Ecto neural progenitor cell (in vitro differentiated cells): ENCODE measurements around the gene LGALS9.

Experiments used
- DNase-seq: peaks from one replicate; pipeline ENCODE4 v3.0.0-alpha.2; 2018; ENCODE audit warnings: low spot score

Gene LGALS9

DNA sequence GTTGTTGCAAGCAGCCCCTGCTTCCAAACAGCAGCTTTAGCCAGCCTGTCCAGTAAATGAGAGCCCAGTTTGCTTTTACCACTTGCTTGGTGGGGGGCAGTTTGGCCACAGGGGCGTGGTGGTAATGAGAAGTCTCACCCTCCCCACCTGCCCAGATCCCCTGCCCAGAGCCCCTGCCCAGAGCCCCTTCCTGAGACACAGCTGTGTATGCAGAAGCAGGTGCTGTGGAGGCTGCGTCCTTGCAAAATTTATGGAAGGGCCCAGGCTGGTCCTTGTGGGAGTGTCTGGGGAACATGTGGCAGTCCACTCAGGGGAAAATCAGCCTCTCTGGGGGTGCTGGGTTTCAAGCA lies 27.6 kb upstream of the LGALS9 start:
- DNase-seq: no peak

- DNase-seq: no peak
These were observed 26.9 kb upstream of the LGALS9 start for GRCh38 chr17:27603880-27604794.

GRCh38 chr17:27605409-27605808 lies 25.6 kb upstream of the LGALS9 start:
- DNase-seq: no peak

GRCh38 chr17:27607521-27608091 lies 23.4 kb upstream of the LGALS9 start:
- no peak for DNase-seq

- DNase-seq: no peak
These were observed 22.4 kb upstream of the LGALS9 start for GRCh38 chr17:27608328-27609230.

- no peak for DNase-seq
These were observed 21.2 kb upstream of the LGALS9 start for GRCh38 chr17:27609611-27610303.

DNA sequence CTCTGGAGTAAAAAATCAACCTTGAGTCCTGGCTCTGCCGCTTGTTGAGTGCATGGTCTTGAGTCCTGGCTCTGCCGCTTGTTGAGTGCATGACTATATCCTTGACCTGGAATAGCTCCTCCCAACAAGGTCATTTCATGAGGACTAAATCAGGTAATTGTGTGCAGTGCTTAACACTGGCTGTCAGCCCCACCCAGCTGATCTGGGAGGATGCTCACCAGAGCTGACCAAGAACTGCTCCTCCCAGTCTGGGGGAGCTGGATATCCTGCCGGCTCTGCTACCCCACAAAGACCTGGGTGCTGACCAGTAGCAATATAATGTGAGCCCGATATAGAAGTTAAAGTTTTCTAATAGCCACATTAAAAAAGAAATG lies 20.7 kb upstream of the LGALS9 start:
- DNase-seq: no peak

DNA sequence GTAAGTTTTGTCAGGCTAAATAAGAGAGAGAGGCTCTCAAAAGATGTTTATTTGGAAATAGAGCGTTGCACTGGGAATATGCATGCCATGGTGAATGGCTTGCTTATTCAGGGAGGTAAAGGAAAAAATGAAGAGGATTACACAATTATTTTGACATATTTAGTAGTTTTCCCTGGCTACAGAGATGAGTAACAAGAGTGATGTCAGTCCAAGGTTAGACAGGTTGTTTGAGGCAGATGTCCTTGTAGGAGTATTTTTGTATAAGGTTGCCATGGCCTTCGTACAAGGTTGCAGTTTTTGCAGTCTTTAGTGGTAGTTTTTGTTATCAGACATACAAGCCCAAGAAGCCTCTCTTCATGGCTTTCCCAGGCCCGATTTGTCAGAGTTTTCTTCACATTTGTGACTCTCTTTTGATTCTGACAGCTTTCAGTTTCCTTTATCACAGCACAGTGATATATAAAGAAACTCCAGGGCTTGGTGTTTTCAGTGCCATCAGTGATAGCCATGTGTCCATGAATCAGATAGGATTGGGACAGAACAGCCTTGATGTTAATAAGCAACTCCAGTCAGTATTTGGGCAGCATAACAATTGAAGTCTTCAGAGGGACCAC lies 18.7 kb upstream of the LGALS9 start:
- no peak for DNase-seq

DNA sequence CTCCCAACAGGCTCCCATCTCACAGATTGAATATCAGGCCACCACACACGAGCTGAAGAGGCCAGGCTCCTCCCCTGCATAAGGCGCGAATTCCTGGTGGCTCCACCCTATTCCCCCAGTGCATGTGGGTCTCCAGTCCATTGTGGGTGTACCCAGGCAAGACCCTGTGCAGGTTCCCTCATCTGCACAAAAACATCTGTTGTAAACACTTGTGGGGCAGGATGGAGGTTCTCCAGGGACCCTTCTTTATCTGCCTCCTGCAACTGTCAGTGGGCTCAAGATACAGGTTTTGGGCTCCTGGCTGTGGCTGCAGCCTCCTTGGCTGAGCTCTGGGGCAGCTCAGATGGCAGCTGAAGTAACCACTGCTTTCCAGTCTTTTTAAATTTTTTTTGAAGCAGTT lies 17.6 kb upstream of the LGALS9 start:
- no peak for DNase-seq

GRCh38 chr17:27615121-27615520 lies 15.9 kb upstream of the LGALS9 start:
- no peak for DNase-seq

- no peak for DNase-seq
These were observed 14.6 kb upstream of the LGALS9 start for GRCh38 chr17:27616414-27616813.

- DNase-seq: no peak
These were observed 12.6 kb upstream of the LGALS9 start for GRCh38 chr17:27618417-27618816.

GRCh38 chr17:27620721-27621120 lies 10.3 kb upstream of the LGALS9 start:
- DNase-seq: no peak

- no peak for DNase-seq
These were observed 9.5 kb upstream of the LGALS9 start for GRCh38 chr17:27621536-27621935.

- DNase-seq: no peak
These were observed 8.9 kb upstream of the LGALS9 start for GRCh38 chr17:27621942-27622559.

DNA sequence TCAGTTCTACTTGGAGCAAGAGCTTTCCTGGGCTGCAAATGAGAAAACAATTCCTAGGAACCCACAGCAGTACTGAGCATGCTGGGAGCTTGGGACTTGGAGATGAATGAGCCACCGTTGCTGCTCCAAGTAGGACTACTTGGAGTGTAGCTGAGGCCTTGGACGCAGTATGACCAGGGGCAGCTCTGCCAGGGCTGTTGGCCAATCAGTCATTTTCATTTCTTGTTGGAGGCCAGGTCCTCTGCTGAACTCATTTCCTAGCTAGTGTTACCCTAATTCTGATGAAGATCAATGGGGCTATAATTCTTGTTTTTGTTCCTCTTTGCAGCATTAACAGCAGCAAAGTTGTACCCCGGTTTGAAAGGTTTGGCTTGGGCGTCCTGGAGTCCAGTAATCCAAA lies 8.0 kb upstream of the LGALS9 start:
- no peak for DNase-seq

GRCh38 chr17:27623614-27624013 lies 7.4 kb upstream of the LGALS9 start:
- no peak for DNase-seq

DNA sequence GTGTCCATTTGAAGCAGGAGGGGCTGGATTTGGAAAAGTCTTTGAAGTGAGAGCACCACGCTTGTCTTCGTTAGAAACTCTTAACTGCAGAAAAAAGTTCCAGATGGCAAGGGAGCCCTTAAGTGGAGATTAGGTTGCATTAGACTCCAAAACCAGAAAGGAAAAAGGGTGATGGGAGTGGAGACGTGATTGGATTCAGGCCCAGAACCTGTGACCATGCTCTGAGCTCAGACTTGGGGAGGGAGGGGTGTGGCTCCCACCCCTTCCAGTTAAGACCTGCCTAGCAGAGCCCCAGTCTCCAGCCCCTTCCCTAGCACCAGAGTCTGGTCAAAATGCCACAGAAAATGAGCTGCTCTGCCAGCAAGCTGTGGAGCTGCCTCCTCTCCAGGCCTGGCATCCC lies 6.4 kb upstream of the LGALS9 start:
- DNase-seq: no peak

- DNase-seq: no peak
These were observed 5.1 kb upstream of the LGALS9 start for GRCh38 chr17:27625856-27626255.

DNA sequence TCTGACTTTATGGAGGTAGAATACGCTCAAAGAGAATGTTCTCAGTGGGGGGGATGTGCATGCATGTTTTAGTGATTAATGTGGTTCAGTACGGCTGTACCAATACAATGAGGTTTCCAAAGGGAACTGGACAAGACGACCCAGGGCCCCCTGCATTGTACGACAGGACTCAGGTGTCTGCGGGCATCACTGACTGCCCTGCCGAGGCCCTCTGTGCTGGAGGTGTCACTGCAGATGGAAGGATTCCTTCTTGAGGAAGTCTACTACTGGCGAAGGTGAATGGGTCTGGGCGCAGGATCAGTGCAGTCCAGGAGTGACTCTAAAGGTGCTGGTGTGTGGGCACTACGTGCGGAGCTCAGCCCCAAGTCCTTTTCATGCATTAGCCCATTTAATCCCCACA lies 3.5 kb upstream of the LGALS9 start:
- no peak for DNase-seq

DNA sequence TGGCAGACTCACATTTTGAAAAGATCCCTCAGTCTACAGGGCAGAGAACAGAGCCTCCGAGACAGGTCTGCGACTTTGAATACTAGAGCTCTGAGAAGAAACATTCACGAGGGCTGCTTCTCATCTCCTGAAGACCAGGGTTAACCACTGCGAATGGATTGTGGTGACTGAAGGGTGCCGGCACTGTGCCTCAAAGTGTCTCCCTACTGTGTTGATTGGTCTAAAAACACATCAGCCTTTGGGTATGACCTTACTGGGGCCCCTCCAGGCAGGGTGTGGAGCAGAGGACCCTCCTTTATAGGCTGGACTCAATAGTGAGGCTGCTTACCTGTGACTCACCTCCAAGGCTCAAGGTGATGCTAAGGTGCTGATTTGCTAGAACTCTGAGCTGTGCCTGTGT lies 2.6 kb upstream of the LGALS9 start:
- no peak for DNase-seq
